DND-41 (cell line): Measurements from ENCODE around the gene HSD17B2.

ENCODE experiments used
- CTCF ChIP-seq: IDR thresholded peaks from 2 replicates; pipeline ENCODE4 v1.5.1; 2012; ENCODE audit warnings: borderline replicate concordance, low read length, moderate library complexity, mild to moderate bottlenecking; ENCODE audit not compliant: poor library complexity, severe bottlenecking; ENCODE audit errors: extremely low read depth
- EZH2 ChIP-seq: IDR thresholded peaks from 3 replicates; pipeline ENCODE4 v1.6.1; 2012; ENCODE audit warnings: borderline replicate concordance, low read depth, mild to moderate bottlenecking, moderate library complexity, low read length, inconsistent platforms; ENCODE audit not compliant: severe bottlenecking

DNA sequence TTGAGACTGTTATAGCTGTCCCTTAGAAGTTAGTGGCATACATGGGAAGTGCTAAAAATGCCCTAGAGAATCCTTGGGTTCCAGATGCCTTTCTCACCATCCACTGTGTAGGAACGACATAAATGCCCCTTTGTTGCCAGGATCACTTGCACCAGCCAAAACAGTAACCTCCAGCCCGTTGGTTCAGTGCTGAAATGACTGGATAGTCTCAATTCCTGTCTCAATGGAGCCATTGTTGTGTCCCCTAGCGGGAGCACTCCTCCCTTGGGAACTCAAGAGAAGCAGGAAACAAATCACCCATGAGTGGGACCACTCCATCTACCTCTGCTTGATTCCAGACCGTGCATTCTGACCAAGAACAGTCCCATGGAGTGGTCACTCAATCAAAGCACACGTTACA, 111.9 kb downstream of the HSD17B2 start:
- TF ChIP-seq CTCF (no peak), EZH2 (no peak)
